CD14-positive monocyte (primary cell): Measurements from ENCODE around the gene PIERCE2. TPM values are rescaled to one million over a fixed set of nuclear protein-coding genes. Genes with fewer than 3 reads are reported as not detected.

Experiments used
- DNase-seq, 3 donors: peaks; one replicate each; pipeline ENCODE4 v3.0.0-alpha.2; 2011 to 2022
- H2AFZ ChIP-seq: 2 replicates; pipeline ENCODE4 v1.6.0; 2012; ENCODE audit warnings: mild to moderate bottlenecking, low read depth, low read length, inconsistent platforms; ENCODE audit not compliant: insufficient read depth, poor library complexity, severe bottlenecking
- H3K27ac ChIP-seq, 2 donors: 1 replicate in 1 of 2; 2 replicates in 1 of 2; pipeline ENCODE4 v1.5.1; 2012 to 2013; ENCODE audit warnings: low read length in 2 of 2, control low read depth in 1 of 2, inconsistent platforms in 1 of 2, low read depth in 1 of 2, mild to moderate bottlenecking in 1 of 2
- H3K27me3 ChIP-seq, 2 donors: one replicate each; pipeline versions ENCODE4 v1.6.0 to v1.6.1; 2011 to 2013; ENCODE audit warnings: low read length in 2 of 2; ENCODE audit not compliant: control insufficient read depth in 2 of 2, insufficient read depth in 2 of 2
- H3K36me3 ChIP-seq, 2 donors: replicated peaks in 1 of 2; 1 replicate in 1 of 2; 2 replicates in 1 of 2; pipeline versions ENCODE4 v1.5.1 to v1.6.1; 2012 to 2013; ENCODE audit warnings: low read length in 2 of 2, control low read depth in 1 of 2, inconsistent platforms in 1 of 2, mild to moderate bottlenecking in 1 of 2; ENCODE audit not compliant: insufficient read depth in 2 of 2, control insufficient read depth in 1 of 2
- H3K4me1 ChIP-seq, 2 donors: 1 replicate in 1 of 2; 2 replicates in 1 of 2; pipeline versions ENCODE4 v1.5.1 to v1.6.1; 2012 to 2013; ENCODE audit warnings: low read length in 2 of 2, control low read depth in 1 of 2, inconsistent platforms in 1 of 2, mild to moderate bottlenecking in 1 of 2, moderate library complexity in 1 of 2; ENCODE audit not compliant: insufficient read depth in 2 of 2, control insufficient read depth in 1 of 2
- H3K4me2 ChIP-seq: replicated peaks from 2 replicates; pipeline ENCODE3; 2012; ENCODE audit warnings: low read length, moderate library complexity, mild to moderate bottlenecking; ENCODE audit not compliant: poor library complexity, severe bottlenecking; ENCODE audit errors: extremely low read depth
- H3K4me3 ChIP-seq, 3 experiments: fragments of 200-600 bp in 1 of 3; sonication (generic) in 1 of 3; replicated peaks in 1 of 3; 1 replicate in 2 of 3; 2 replicates in 1 of 3; pipeline ENCODE4 v1.5.1; 2011 to 2013; ENCODE audit warnings: low read length in 3 of 3, mild to moderate bottlenecking in 3 of 3, control low read depth in 2 of 3, low read depth in 2 of 3, inconsistent platforms in 1 of 3, moderate library complexity in 1 of 3
- H3K79me2 ChIP-seq: 2 replicates; pipeline ENCODE4 v1.6.0; 2012; ENCODE audit warnings: mild to moderate bottlenecking, control low read depth, inconsistent platforms, low read length, moderate library complexity; ENCODE audit not compliant: insufficient read depth
- H3K9ac ChIP-seq: 2 replicates; pipeline ENCODE4 v1.6.0; 2017; ENCODE audit warnings: low read length, mild to moderate bottlenecking; ENCODE audit not compliant: insufficient read depth, poor library complexity, severe bottlenecking
- H3K9me3 ChIP-seq, 2 donors: replicated peaks in 1 of 2; 1 replicate in 1 of 2; 2 replicates in 1 of 2; pipeline versions ENCODE4 v1.5.1 to v1.6.1; 2012 to 2013; ENCODE audit warnings: low read length in 2 of 2, control low read depth in 1 of 2; ENCODE audit not compliant: control insufficient read depth in 1 of 2, insufficient read depth in 1 of 2
- H4K20me1 ChIP-seq: 2 replicates; pipeline ENCODE4 v1.6.0; 2012; ENCODE audit warnings: mild to moderate bottlenecking, low read length, control low read depth, moderate library complexity; ENCODE audit not compliant: insufficient read depth
- H3K27ac Mint-ChIP-seq, 7 donors: one replicate each; pipeline ENCODE4 v1.8.0; 2020; ENCODE audit warnings: mild to moderate bottlenecking in 7 of 7, mixed read lengths in 7 of 7, moderate library complexity in 6 of 7, inconsistent platforms in 2 of 7
- H3K27me3 Mint-ChIP-seq, 3 donors: one replicate each; pipeline ENCODE4 v1.8.0; 2021 to 2022; ENCODE audit warnings: low read depth in 3 of 3, mild to moderate bottlenecking in 3 of 3, mixed read lengths in 3 of 3, moderate library complexity in 3 of 3, inconsistent platforms in 1 of 3
- H3K36me3 Mint-ChIP-seq, 2 donors: one replicate each; pipeline ENCODE4 v1.8.0; 2020; ENCODE audit warnings: mixed read lengths in 2 of 2, inconsistent platforms in 1 of 2, mild to moderate bottlenecking in 1 of 2
- H3K4me1 Mint-ChIP-seq: one replicate; pipeline ENCODE4 v1.8.0; 2020; ENCODE audit warnings: mild to moderate bottlenecking, mixed read lengths
- H3K4me3 Mint-ChIP-seq, 2 donors: one replicate each; pipeline ENCODE4 v1.8.0; 2020; ENCODE audit warnings: mild to moderate bottlenecking in 2 of 2, mixed read lengths in 2 of 2, moderate library complexity in 1 of 2
- H3K9me3 Mint-ChIP-seq, 7 donors: one replicate each; pipeline ENCODE4 v1.8.0; 2020 to 2022; ENCODE audit warnings: mixed read lengths in 7 of 7, mild to moderate bottlenecking in 6 of 7, moderate library complexity in 6 of 7, inconsistent platforms in 2 of 7
- WGBS: methylation state at CpG from one replicate; pipeline ENCODE4 v1.1.5; 2013; ENCODE audit warnings: missing lambda C conversion rate; ENCODE audit not compliant: insufficient coverage; 5-methylcytosine and 5-hydroxymethylcytosine counted together
- intact Hi-C, 2 donors: fragments of 100-400 bp; cut with micrococcal nuclease; formaldehyde crosslinking; loops; one replicate each; pipeline versions ENCODE4 v1.15.0 to v1.15.1; 2023
- polyA plus RNA-seq, 3 donors: library from polyadenylated mRNA; depleted of rRNA in 1 of 3; unstranded in 2 of 3; stranded (reverse) in 1 of 3; fragments of 300-500 nt in 2 of 3; fragments of >200 nt in 1 of 3; fragmentation: Illumina TruSeq in 2 of 3; gene quantifications; 1 replicate in 2 of 3; 2 replicates in 1 of 3; pipeline ENCODE4 v1.2.3, GENCODE V29; 2012 to 2021
- TF ChIP-seq, protein P1 (sequence below): fragments of 200-600 bp; IDR thresholded peaks from one replicate; pipeline ENCODE4 v1.8.0; 2022; ENCODE audit warnings: antibody characterized with exemption, mild to moderate bottlenecking

The PIERCE2 gene
- polyA plus RNA-seq, 3 donors = 0.13 to 1.3 (median 0.61) TPM

- WGBS = no CpG with 5 or more reads among the region's 1 CpG
- Mint-ChIP-seq H3K4me3 (no peak overlapping the region), H3K4me1 (peaks cover 16% of the 10 kb centered on the region), H3K36me3 (peaks cover 64 to 69% of the 10 kb centered on the region in 2 donors), H3K27ac (peak overlapping the region in 6 of 7 donors; percentile 16 to 83 (median 53)), H3K27me3 (no peaks in the 10 kb centered on the region), H3K9me3 (no peaks in the 10 kb centered on the region)
- Histone ChIP-seq H3K4me3 (no peak overlapping the region), H3K9me3 (no peaks in the 10 kb centered on the region), H3K36me3 (peaks cover 70 to 77% of the 10 kb centered on the region in 2 donors), H3K4me2 (peak overlapping the region; percentile 16), H3K79me2 (no peaks in the 10 kb centered on the region), H3K9ac (no peak overlapping the region), H4K20me1 (no peaks in the 10 kb centered on the region), H3K27ac (peak overlapping the region in 1 of 2 donors; percentile 55), H2AFZ (no peak overlapping the region), H3K27me3 (no peaks in the 10 kb centered on the region), H3K4me1 (peaks cover 14 to 16% of the 10 kb centered on the region in 2 donors)
- intact Hi-C loops = no loop called here
- peak in 1 of 3 donors; percentile 15 for DNase-seq
- TF ChIP-seq, protein P1, sequence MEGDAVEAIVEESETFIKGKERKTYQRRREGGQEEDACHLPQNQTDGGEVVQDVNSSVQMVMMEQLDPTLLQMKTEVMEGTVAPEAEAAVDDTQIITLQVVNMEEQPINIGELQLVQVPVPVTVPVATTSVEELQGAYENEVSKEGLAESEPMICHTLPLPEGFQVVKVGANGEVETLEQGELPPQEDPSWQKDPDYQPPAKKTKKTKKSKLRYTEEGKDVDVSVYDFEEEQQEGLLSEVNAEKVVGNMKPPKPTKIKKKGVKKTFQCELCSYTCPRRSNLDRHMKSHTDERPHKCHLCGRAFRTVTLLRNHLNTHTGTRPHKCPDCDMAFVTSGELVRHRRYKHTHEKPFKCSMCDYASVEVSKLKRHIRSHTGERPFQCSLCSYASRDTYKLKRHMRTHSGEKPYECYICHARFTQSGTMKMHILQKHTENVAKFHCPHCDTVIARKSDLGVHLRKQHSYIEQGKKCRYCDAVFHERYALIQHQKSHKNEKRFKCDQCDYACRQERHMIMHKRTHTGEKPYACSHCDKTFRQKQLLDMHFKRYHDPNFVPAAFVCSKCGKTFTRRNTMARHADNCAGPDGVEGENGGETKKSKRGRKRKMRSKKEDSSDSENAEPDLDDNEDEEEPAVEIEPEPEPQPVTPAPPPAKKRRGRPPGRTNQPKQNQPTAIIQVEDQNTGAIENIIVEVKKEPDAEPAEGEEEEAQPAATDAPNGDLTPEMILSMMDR = no peak
Observed at GRCh38 chr15:55366981-55367380, 41.3 kb upstream of the PIERCE2 start.

DNA sequence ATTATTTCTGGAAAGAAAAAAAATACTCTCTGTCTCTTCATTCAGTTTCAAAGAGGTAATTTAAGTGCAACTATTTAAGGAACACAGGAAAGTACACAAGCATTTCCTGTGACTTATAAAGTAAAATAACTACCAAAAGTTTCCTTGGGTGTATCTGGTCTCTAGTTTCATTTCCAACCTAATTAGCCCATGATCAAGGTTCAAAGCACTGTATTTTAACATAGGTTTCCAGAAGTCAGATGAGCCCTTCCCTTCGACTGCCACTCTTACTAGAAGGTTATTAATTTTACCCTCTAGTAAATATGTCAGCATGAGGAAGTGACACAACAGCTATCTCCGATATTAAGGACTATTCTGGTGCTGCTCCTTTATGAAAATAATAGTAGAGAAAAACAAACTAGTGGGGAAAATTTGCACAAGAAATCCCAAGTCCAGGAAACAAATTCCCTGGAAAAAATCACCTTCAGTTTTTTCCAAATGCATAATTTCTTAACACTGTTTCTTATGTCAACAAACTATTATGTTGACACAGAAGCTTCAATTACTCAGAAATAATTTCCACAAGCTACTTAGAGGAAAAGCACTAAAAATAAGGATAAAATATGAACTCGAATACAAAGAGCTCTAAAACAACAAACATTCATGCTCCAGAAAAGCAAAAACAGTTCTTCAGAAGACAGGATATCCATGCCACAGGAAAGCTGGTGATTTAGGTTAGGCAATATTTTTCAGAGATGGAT is 35.4 kb upstream of the PIERCE2 start:
- H3K9me3 ChIP-seq = no peaks in the 10 kb centered on the region
- peaks cover 8 to 14% of the 10 kb centered on the region in 2 donors for H3K4me1 ChIP-seq
- peak overlapping the region in 1 of 2 donors; percentile 30 for H3K27ac ChIP-seq
- H3K4me2 ChIP-seq = no peak overlapping the region
- TF ChIP-seq, protein P1 = no peak
- peaks cover 3% of the 10 kb centered on the region for H3K79me2 ChIP-seq
- no peaks in the 10 kb centered on the region for H3K27me3 ChIP-seq
- no peak for DNase-seq
- Mint-ChIP-seq H3K36me3 (peaks cover 62 to 82% of the 10 kb centered on the region in 2 donors), H3K4me1 (peaks cover 21% of the 10 kb centered on the region), H3K9me3 (peaks cover 0 to 2% (median 0%) of the 10 kb centered on the region in 7 donors), H3K27ac (peak overlapping the region in 2 of 7 donors; percentile 5 to 49), H3K27me3 (no peaks in the 10 kb centered on the region), H3K4me3 (no peak overlapping the region)
- peaks cover 14% of the 10 kb centered on the region for H4K20me1 ChIP-seq
- intact Hi-C loops = loop anchor here in 1 of 2 donors (10.0 kb wide), 1 partner anchor 52 kb away; no protein-coding TSS in a partner anchor
- no peak overlapping the region for H3K4me3 ChIP-seq
- H3K9ac ChIP-seq = no peak overlapping the region
- peaks cover 70 to 99% of the 10 kb centered on the region in 2 donors for H3K36me3 ChIP-seq
- no CpG with 5 or more reads among the region's 3 CpGs for WGBS
- no peak overlapping the region for H2AFZ ChIP-seq
